SIG-M5 (cell line): ENCODE data around the gene RGMA.

ENCODE experiments used
- DNase-seq: peaks from one replicate; lab custom pipeline; 2025; lab: John Stamatoyannopoulos, UW

The RGMA gene

DNA sequence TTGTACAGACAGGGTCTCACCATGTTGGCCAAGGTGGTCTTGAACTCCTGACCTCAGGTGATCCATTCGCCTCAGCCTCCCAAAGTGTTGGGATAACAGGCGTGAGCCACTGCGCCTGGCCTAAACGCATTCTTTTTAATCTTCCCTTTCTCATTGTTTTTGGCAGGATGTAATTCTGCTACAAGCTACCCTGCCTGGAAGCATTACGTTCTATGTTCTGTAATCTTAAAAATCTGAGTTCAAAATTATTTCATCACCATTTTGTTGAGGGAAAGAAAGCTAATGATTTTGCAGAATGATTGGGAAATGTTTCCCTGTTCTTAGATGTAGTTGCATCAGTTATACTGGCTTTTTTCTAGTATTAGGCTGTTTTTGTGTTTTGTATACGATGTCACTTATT is 71.5 kb downstream of the RGMA start:
- no peak for DNase-seq

GRCh38 chr15:93012786-93013185 is 76.2 kb downstream of the RGMA start:
- no peak for DNase-seq

DNA sequence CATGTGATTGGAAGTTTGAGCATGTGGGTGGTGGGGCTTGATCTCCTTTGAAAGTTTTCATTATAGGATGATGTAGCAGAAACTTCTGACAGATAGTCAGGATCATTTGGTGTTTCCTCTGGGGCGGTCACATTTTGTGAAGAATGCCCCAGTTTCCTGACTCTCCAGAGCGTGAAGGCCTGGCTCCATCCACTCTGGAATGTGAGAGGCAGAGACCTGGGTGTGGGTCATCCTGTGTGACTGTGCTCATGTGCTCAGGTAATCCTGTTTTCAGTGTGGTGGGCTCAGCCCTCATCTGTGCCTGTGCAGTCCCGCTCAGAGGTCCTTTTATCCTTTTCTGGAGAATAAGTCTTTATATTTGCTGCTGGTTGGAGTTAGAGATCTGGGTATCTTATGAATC is 81.0 kb downstream of the RGMA start:
- DNase-seq: no peak

DNA sequence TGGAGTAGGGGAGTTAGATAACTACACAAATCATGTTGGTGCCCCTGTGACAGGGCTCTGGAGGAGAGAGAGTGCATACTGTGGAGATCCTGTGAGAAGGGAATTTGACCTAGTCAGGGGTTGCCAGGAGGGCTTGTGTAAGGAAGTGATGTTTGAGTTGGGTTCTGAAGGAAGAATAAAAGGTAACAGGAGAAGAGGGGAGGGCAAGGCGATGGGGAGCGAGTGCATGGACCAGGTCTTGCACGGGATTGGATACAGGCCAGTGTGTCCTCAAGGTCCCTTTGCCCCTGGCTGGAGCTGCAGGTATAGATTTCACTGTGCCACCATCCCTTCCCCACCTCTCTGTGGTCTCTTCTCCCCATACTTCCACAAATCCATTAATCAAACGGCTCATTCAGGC is 83.9 kb downstream of the RGMA start:
- DNase-seq: no peak

DNA sequence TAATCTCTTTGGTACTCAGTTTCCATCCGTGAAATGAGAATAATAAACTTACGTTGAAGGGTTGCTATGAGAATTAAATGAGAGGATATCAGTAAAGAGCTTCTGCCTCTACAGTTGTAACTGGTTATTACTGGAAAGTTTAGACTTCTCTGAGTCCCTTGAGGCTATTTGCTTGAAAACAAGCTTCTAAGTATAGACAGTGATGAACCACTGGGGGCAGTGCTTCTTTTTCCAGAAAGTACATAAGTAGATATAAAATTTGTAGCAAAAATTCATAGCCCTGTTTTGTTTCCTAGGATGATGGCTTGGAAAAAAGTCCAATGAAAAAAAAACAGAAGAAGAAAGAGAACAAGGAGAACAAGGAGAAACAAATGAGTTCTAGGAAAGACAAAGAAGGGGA is 87.1 kb downstream of the RGMA start:
- DNase-seq: no peak

DNA sequence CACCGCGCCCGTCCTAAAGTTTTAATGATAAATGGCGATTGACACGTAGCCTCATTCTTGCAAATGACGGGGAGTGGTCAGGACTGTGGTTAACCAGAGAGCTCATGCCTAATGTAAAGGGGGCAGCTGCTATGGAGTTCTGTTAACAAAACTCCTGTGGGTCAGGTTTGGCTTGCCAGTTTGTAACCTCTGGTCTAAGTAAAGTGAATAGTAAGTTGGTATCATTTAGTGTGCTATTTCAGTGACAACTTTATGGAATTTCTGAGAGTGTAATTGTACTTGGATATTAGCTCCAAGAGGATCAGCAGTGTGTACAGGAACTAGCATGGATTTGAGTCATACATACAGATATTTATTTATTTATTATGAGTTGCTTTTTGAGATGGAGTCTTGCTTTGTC is 87.9 kb downstream of the RGMA start:
- no peak for DNase-seq

GRCh38 chr15:92997821-92998220 is 91.2 kb downstream of the RGMA start:
- no peak for DNase-seq

DNA sequence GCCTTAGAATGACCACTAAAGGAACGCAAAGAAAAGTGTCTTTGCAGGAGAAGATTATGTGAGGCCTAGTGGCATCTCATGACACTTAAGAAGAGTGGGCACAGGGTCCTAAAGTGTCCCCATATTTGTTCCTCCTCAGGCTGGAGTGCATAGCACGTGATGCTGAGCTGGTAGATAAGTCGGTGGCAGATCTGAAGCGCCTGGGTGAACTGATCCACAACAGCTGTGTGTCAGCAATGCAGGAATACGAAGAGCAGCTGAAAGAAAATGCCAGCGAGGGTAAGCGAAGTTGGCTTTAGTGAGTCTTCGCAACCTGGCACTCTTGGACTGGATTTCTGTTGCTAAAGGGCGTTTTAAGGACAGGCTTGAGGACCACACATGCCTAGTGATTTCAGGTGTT is 96.3 kb downstream of the RGMA start:
- no peak for DNase-seq

DNA sequence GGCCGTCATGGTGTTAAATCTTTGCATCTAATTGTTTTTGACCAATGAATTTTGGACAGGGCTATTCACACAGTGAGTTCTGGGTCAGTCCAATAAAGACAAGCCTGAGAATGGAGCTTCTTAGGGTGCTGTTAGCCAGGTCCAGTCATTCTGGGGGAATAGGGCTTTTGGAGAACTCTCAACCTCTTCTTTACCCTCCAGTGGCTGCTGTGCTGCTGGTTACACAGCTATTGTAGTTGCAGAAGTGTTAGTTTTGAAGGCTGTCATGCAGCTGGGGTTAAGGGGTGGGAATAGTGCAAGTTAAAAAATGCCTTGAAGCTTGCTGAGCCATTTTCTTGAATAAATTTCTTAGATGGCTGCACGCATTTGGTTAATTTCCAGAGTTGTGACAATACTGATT is 99.0 kb downstream of the RGMA start:
- no peak for DNase-seq

DNA sequence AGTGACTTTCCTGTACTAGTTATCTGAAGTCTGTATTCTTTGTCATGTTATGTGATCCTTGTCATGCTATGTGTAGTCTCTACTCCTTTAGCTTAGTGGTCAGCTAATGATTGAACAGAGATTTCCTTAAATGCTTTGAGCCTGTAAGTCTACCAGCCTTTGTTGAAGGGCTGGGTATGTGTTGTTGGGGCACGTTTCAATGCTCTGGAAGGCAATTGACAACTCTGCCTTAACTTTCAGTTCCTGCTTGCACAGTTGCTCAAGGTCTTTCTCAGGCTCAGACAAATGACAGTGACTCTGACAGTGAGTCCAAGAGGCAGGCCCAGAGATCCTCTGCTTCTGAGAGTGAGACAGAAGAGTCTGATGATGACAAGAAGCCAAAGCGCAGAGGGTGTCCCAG is 99.5 kb downstream of the RGMA start:
- no peak for DNase-seq
